ENCODE measurements around the gene KCNQ4. TPM values are rescaled to one million over a fixed set of nuclear protein-coding genes. Genes with fewer than 3 reads are reported as not detected.

Gene KCNQ4
- total RNA-seq, 1 donor from 2014 or later, result not detected

GRCh38 chr1:40856656-40857302 lies 73.2 kb downstream of the KCNQ4 start:
- H3K4me2 ChIP-seq, result no peak overlapping the region
- H3K9ac ChIP-seq, result no peak overlapping the region
- no peak overlapping the region for H2AFZ ChIP-seq (replicated peaks)
- Mint-ChIP-seq H3K4me3 (no peak overlapping the region), H3K27me3 (ENCODE audit: insufficient read depth, low read depth) (peaks cover 12% of the 10 kb centered on the region), H3K4me1 (peaks cover 22% of the 10 kb centered on the region), H3K36me3 (no peaks in the 10 kb centered on the region), H3K9me3 (no peaks in the 10 kb centered on the region), H3K27ac (no peak overlapping the region)
- TF ChIP-seq EZH2phosphoT487 (IDR thresholded peaks at IDR 0.05) (no peak), CTCF (IDR thresholded peaks at IDR 0.05) (no peak), EZH2 (IDR thresholded peaks at IDR 0.05) (no peak)
- peaks cover 37% of the 10 kb centered on the region for H3K27me3 ChIP-seq
- H3K9me3 ChIP-seq (ENCODE audit: low read depth), result no peaks in the 10 kb centered on the region
- H4K20me1 ChIP-seq (ENCODE audit: low read depth), result peaks cover 12% of the 10 kb centered on the region
- no peaks in the 10 kb centered on the region for H3K79me2 ChIP-seq (ENCODE audit: low read depth)
- no peaks in the 10 kb centered on the region for H3K36me3 ChIP-seq
- peak; percentile 32 for DNase-seq (ENCODE audit: low spot score)
- no peak overlapping the region for H3K27ac ChIP-seq
- peaks cover 10% of the 10 kb centered on the region for H3F3A ChIP-seq (ENCODE audit: low read depth)
- no peak overlapping the region for H3K4me3 ChIP-seq
- H3K4me1 ChIP-seq, result peaks cover 19% of the 10 kb centered on the region

GRCh38 chr1:40857737-40858136 lies 74.2 kb downstream of the KCNQ4 start:
- no peaks in the 10 kb centered on the region for H3K79me2 ChIP-seq (ENCODE audit: low read depth)
- H3K4me1 ChIP-seq, result peaks cover 19% of the 10 kb centered on the region
- peaks cover 13% of the 10 kb centered on the region for H3F3A ChIP-seq (ENCODE audit: low read depth)
- DNase-seq (ENCODE audit: low spot score), result peak; percentile 63
- H3K4me2 ChIP-seq, result peak overlapping the region; percentile 48
- H3K4me3 ChIP-seq, result no peak overlapping the region
- no peaks in the 10 kb centered on the region for H3K36me3 Mint-ChIP-seq
- H3K27me3 Mint-ChIP-seq (ENCODE audit: insufficient read depth, low read depth), result peaks cover 12% of the 10 kb centered on the region
- no peaks in the 10 kb centered on the region for H3K36me3 ChIP-seq
- H3K9ac ChIP-seq, result no peak overlapping the region
- H3K4me1 Mint-ChIP-seq, result peaks cover 25% of the 10 kb centered on the region
- H3K27me3 ChIP-seq, result peaks cover 37% of the 10 kb centered on the region
- H3K9me3 ChIP-seq (ENCODE audit: low read depth), result no peaks in the 10 kb centered on the region
- TF ChIP-seq EZH2 (IDR thresholded peaks at IDR 0.05), result no peak
- TF ChIP-seq EZH2phosphoT487 (IDR thresholded peaks at IDR 0.05), result no peak
- TF ChIP-seq CTCF (IDR thresholded peaks at IDR 0.05), result no peak
- H3K4me3 Mint-ChIP-seq, result no peak overlapping the region
- H3K27ac Mint-ChIP-seq, result no peak overlapping the region
- peaks cover 12% of the 10 kb centered on the region for H4K20me1 ChIP-seq (ENCODE audit: low read depth)
- H3K27ac ChIP-seq, result no peak overlapping the region
- H3K9me3 Mint-ChIP-seq, result no peaks in the 10 kb centered on the region
- H2AFZ ChIP-seq (replicated peaks), result no peak overlapping the region

- Mint-ChIP-seq H3K27ac (no peak overlapping the region), H3K4me3 (no peak overlapping the region), H3K4me1 (peaks cover 25% of the 10 kb centered on the region), H3K27me3 (ENCODE audit: insufficient read depth, low read depth) (peaks cover 12% of the 10 kb centered on the region), H3K36me3 (no peaks in the 10 kb centered on the region), H3K9me3 (no peaks in the 10 kb centered on the region)
- no peaks in the 10 kb centered on the region for H3K79me2 ChIP-seq (ENCODE audit: low read depth)
- H3K4me2 ChIP-seq, result no peak overlapping the region
- DNase-seq (ENCODE audit: low spot score), result no peak
- no peak overlapping the region for H2AFZ ChIP-seq (replicated peaks)
- peaks cover 21% of the 10 kb centered on the region for H3K4me1 ChIP-seq
- TF ChIP-seq EZH2 (IDR thresholded peaks at IDR 0.05) (no peak), CTCF (IDR thresholded peaks at IDR 0.05) (no peak), EZH2phosphoT487 (IDR thresholded peaks at IDR 0.05) (no peak)
- H3K4me3 ChIP-seq, result no peak overlapping the region
- H3K27ac ChIP-seq, result no peak overlapping the region
- H3K27me3 ChIP-seq, result peaks cover 37% of the 10 kb centered on the region
- H3K36me3 ChIP-seq, result no peaks in the 10 kb centered on the region
- peaks cover 19% of the 10 kb centered on the region for H3F3A ChIP-seq (ENCODE audit: low read depth)
- H4K20me1 ChIP-seq (ENCODE audit: low read depth), result peaks cover 12% of the 10 kb centered on the region
- H3K9ac ChIP-seq, result no peak overlapping the region
- no peaks in the 10 kb centered on the region for H3K9me3 ChIP-seq (ENCODE audit: low read depth)
Observed at GRCh38 chr1:40858856-40859416, 75.3 kb downstream of the KCNQ4 start.

All from neural progenitor cell (in vitro differentiated cells).